Activated CD8-positive, alpha-beta memory T cell treated with anti-CD3 and anti-CD28 coated beads, Interleukin-2, amount 10 ng/mL, durations not matched to agents 7 days and 5 days (primary cell): Measurements from ENCODE around the gene FIBP. TPM values are rescaled to one million over a fixed set of nuclear protein-coding genes. Genes with fewer than 3 reads are reported as not detected.

ENCODE experiments used
- ATAC-seq: fragments of 150-1000 bp; cut with Tn5 transposase; one replicate; pipeline ENCODE4 v1.10.0; 2021; ENCODE audit warnings: moderate library complexity
- CTCF ChIA-PET: fragments of 350-600 bp; sonication (Branson Sonifier 250); formaldehyde crosslinking; loops from one replicate; lab custom pipeline; 2021; ENCODE audit warnings: antibody characterized with exemption; lab: Charles Lee
- DNase-seq: peaks from one replicate; pipeline ENCODE4 v3.0.0-alpha.2; 2020
- H3K27ac Mint-ChIP-seq: one replicate; pipeline ENCODE4 v1.8.0; 2021; ENCODE audit warnings: mild to moderate bottlenecking, mixed read lengths
- H3K27me3 Mint-ChIP-seq: one replicate; pipeline ENCODE4 v1.8.0; 2021; ENCODE audit warnings: mixed read lengths
- H3K36me3 Mint-ChIP-seq: one replicate; pipeline ENCODE4 v1.8.0; 2021; ENCODE audit warnings: mild to moderate bottlenecking, mixed read lengths
- H3K4me1 Mint-ChIP-seq: one replicate; pipeline ENCODE4 v1.8.0; 2021; ENCODE audit warnings: mixed read lengths
- H3K4me3 Mint-ChIP-seq: one replicate; pipeline ENCODE4 v1.8.0; 2021; ENCODE audit warnings: mild to moderate bottlenecking, moderate library complexity, mixed read lengths
- H3K9me3 Mint-ChIP-seq: one replicate; pipeline ENCODE4 v1.8.0; 2022; ENCODE audit warnings: low read depth, mixed read lengths
- total RNA-seq, 2 experiments: library from RNA; stranded (reverse); gene quantifications; one replicate each; pipeline ENCODE4 v1.2.3, GENCODE V29; 2021

FIBP gene
- total RNA-seq, 2 experiments from 2014 or later, result 100 to 122 TPM

DNA sequence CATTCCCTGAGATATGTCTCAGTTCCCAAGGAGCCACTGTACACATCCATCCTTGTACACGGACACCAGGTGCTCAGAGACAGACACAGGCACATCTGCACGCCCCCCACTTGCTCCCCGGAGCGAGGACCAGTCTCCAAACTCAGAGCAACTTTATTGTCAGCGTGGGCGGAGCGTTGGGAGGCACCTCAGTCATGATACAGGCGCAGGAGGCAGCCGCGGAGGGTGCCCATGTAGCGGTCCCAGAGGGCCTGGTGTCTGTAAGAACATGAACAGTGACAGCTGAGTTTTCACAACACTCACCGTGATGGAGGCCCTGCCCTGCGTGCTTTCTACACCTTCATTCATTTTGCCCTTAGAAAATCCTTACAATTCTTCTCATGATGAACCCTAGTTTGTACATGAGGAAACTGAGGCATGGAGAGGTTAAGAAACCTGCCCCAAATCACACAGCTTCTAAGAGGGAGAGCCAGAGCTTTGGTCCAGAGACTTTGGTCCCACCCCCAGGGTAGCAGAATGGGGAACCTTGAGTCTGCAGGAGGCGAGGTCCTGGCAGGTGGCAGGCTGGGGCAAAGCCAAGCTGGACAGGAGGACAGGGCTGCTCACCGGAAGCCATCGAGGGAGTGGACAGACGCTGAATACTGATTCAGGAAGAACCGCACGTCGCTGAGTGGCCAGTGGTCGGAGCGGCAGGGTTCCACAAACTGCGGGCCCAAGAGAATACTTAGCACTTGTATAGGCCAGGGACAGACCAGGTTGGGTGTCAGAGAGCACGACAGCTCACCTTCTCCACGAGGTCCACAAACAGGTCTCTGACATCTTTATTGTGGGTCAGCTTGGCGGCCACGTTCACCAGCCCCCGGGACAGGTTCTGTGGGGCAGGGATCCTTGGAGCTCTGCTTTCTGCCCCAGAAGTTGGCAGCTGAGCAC, 4.2 kb downstream of the FIBP start:
- Mint-ChIP-seq H3K27me3 (no peaks in the 10 kb centered on the region), H3K4me3 (no peak overlapping the region), H3K4me1 (peaks cover 79% of the 10 kb centered on the region), H3K36me3 (peaks cover 14% of the 10 kb centered on the region), H3K27ac (peak overlapping the region; percentile 71), H3K9me3 (no peaks in the 10 kb centered on the region)
- CTCF ChIA-PET, result interaction anchor here (0.7 to 26.4 kb wide), 44 partner anchors 14 to 318 kb away, joined by 3 to 710 read pairs (median 6); partner anchors contain the start of genes AP5B1, BANF1, C11orf68 and CFL1
- ATAC-seq (no peak), DNase-seq (peak; percentile 40)

DNA sequence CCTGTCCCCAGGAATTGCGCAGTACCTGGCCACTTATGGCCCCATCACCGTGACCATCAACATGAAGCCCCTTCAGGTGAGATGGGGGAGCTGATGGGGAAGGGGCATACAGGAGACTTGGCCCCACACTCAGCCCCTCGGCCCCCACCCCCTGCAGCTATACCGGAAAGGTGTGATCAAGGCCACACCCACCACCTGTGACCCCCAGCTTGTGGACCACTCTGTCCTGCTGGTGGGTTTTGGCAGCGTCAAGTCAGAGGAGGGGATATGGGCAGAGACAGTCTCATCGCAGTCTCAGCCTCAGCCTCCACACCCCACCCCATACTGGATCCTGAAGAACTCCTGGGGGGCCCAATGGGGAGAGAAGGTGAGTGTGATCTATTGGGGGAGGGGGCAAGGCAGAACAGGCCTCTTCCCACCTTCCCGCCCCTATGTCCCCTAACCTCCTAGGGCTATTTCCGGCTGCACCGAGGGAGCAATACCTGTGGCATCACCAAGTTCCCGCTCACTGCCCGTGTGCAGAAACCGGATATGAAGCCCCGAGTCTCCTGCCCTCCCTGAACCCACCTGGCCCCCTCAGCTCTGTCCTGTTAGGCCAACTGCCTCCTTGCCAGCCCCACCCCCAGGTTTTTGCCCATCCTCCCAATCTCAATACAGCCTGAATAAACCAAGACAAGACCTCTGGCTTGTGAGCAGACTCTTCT, 5.1 kb downstream of the FIBP start:
- H3K9me3 Mint-ChIP-seq, result no peaks in the 10 kb centered on the region
- H3K4me1 Mint-ChIP-seq, result peaks cover 81% of the 10 kb centered on the region
- H3K27me3 Mint-ChIP-seq, result no peaks in the 10 kb centered on the region
- H3K4me3 Mint-ChIP-seq, result no peak overlapping the region
- DNase-seq (peak; percentile 41), ATAC-seq (no peak)
- CTCF ChIA-PET, result interaction anchor here (0.6 to 26.4 kb wide), 10 partner anchors 14 to 139 kb away, joined by 3 to 710 read pairs (median 16); partner anchors contain the start of genes BANF1, C11orf68, CFL1 and CTSW
- H3K27ac Mint-ChIP-seq, result no peak overlapping the region
- H3K36me3 Mint-ChIP-seq, result peaks cover 14% of the 10 kb centered on the region

DNA sequence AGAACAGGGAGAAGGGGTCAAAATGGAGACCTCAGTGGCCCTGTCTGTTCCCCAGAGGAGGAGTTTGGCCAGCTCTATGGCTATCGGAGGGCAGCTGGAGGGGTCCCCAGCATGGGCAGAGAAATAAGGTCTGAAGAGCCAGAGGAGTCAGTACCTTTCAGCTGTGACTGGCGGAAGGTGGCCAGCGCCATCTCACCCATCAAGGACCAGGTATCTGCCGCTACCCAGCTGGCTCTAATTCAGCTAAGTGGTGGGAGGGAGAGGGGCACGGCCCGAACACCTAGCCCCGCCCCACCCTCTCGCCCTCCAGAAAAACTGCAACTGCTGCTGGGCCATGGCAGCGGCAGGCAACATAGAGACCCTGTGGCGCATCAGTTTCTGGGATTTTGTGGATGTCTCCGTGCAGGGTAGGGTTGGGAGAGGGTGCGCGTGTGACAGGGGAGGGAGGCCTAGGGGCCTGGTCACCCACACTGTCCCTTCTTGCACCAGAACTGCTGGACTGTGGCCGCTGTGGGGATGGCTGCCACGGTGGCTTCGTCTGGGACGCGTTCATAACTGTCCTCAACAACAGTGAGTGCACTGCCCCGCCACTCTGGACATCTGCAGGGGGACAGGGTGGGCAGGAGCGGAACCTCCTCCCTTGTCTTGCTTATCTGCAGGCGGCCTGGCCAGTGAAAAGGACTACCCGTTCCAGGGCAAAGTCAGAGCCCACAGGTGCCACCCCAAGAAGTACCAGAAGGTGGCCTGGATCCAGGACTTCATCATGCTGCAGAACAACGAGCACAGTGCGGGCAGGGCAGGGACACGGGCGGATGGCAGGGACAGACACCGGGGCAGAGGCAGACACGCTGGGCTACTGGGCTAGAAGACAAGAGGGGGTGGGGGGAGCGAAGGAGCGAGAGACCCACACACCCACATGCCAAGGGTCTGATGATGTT, 5.9 kb downstream of the FIBP start:
- Mint-ChIP-seq H3K4me3 (peak overlapping the region; percentile 19), H3K27ac (peak overlapping the region; percentile 86), H3K36me3 (peaks cover 14% of the 10 kb centered on the region), H3K27me3 (no peaks in the 10 kb centered on the region), H3K4me1 (peaks cover 82% of the 10 kb centered on the region), H3K9me3 (no peaks in the 10 kb centered on the region)
- ATAC-seq (no peak), DNase-seq (peak; percentile 41)
- CTCF ChIA-PET, result interaction anchor here (1.2 to 27.4 kb wide), 6 partner anchors 8 to 170 kb away, joined by 4 to 710 read pairs (median 209); partner anchors contain the start of genes CCDC85B, CFL1, CTSW and EFEMP2

DNA sequence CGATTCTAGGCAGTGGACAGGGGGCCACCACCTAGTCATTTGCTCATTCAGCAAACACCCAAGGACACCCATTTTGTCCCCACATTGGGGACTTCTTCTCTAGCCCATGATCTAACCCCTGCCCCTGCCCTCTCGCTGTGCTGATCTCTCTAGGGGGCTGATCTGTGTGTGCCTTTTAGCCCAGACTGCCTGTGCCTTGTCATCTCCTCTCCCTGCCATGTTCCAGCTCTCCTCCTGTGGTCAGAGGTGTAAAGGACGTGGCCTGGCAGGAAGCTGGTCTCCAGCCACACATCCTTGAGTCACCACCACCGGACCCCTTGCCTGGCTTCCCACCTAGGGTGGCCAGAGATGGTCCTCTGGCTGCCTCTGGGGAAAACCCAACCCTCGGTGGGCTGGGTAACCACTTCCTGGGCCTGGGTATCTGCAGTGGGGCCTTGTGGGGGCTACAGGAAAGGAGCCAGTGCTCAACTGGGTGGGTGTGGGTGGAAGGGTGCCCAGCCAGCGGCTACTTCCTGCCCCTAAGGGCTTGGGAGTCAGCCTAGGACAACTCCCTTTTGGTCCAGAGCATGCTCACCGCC, 7.3 kb downstream of the FIBP start:
- Mint-ChIP-seq H3K9me3 (no peaks in the 10 kb centered on the region), H3K4me1 (peaks cover 76% of the 10 kb centered on the region), H3K4me3 (peak overlapping the region; percentile 75), H3K27ac (peak overlapping the region; percentile 86), H3K27me3 (no peaks in the 10 kb centered on the region), H3K36me3 (peaks cover 11% of the 10 kb centered on the region)
- DNase-seq (peak; percentile 72), ATAC-seq (peak; percentile 34)
- CTCF ChIA-PET, result interaction anchor here (0.6 to 27.4 kb wide), 8 partner anchors 10 to 168 kb away, joined by 3 to 710 read pairs (median 4); partner anchors contain the start of genes CCDC85B, CFL1, CTSW and EFEMP2

DNA sequence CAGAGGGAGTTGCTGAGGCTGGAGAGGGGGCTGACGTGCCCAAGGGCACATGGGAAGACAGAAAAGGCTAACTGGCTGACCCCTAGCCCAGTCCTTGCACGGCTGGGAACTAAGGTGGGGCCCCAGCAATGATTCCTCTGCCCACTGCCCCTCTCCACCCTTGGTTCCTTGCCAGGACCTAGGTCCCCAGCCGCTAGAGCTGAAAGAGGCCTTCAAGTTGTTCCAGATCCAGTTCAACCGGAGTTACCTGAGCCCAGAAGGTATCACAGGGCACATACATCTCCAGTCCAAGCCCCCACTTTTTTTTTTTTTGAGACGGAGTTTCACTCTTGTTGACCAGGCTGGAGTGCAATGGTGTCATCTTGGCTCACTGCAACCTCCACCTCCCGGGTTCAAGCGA, 8.2 kb downstream of the FIBP start:
- Mint-ChIP-seq H3K4me1 (peaks cover 70% of the 10 kb centered on the region), H3K4me3 (peak overlapping the region; percentile 75), H3K27ac (peak overlapping the region; percentile 86), H3K27me3 (no peaks in the 10 kb centered on the region), H3K36me3 (peaks cover 9% of the 10 kb centered on the region), H3K9me3 (no peaks in the 10 kb centered on the region)
- no peak for DNase-seq
- peak; percentile 3 for ATAC-seq
- CTCF ChIA-PET, result interaction anchor here (0.9 to 27.4 kb wide), 5 partner anchors 10 to 164 kb away, joined by 3 to 710 read pairs (median 4); partner anchors contain the start of genes CCDC85B, CFL1, CTSW and EFEMP2

DNA sequence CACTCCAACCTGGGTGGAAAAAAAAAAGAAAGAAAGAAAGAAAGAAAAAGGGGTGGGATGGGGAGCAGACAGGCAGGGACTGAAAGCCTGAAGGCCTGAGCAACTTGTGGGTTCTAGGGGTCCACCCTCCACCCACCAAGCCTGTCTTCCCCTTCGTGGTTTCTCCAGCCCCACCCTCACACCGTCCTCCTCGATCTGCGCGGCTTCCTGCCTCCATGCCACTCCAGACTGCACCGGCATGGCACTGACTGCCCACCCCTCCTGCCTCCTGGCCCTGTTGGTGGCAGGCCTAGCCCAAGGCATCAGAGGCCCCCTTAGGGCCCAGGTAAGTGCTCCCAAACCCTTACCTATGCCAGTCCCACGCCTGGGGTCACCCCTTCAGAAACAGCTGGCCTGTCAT, 8.7 kb downstream of the FIBP start, which contains the start of gene CTSW:
CTSW (plus strand) TSS at position 221 of the 400 bp plus-strand sequence; CDS start at position 239, 18 bp downstream.
- no peaks in the 10 kb centered on the region for H3K27me3 Mint-ChIP-seq
- CTCF ChIA-PET, result interaction anchor here (0.9 to 27.4 kb wide), 5 partner anchors 11 to 168 kb away, joined by 3 to 710 read pairs (median 4); partner anchors contain the start of genes CCDC85B, CFL1, CTSW and EFEMP2
- H3K4me3 Mint-ChIP-seq, result peak within 1 kb of the TSS; percentile 75
- no peaks in the 10 kb centered on the region for H3K9me3 Mint-ChIP-seq
- DNase-seq, result peak; percentile 76
- H3K27ac Mint-ChIP-seq, result peak within 1 kb of the TSS; percentile 86
- H3K4me1 Mint-ChIP-seq, result peaks cover 67% of the 10 kb centered on the region
- peaks cover 8% of the 10 kb centered on the region for H3K36me3 Mint-ChIP-seq
- ATAC-seq, result peak; percentile 67

DNA sequence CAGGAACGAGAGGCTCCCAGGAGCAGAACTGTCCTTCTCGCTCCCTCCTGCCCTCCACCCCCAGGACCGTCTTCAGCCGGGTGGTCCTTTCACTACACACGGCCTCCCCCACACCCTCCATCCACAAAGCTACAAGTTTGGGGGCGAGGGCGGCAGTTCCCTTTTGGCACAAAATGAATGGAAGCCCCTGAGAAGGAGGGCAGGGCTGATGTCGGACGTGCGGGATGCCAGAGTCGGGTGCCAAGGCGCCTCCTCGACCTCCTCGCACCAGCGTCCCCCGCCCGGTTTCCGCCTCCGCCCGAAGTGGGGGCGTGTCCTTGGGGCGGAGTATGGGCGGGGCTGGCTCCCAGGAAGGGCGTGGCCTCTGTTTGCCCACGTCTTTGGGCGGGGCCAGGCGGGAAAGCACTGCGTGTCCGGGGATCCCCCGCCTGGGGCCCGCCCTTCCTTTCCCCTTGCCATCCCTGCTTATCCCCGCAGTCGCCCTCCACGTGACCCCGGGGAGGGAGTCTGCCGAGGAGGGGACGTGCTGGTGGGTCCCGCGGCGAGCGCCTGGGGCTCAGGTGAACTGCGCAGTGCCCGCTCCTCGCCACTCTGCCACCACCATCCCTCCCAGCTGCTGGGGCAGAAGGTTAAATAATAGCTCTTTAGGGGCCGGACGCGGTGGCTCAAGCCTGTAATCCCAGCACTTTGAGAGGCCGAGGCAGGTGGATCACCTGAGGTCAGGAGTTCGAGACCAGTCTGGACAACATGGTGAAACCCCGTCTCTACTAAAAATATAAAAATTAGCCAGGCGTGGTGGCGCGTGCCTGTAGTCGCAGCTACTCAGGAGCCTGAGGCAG, 14.7 kb downstream of the FIBP start:
- H3K27ac Mint-ChIP-seq, result peak overlapping the region; percentile 73

DNA sequence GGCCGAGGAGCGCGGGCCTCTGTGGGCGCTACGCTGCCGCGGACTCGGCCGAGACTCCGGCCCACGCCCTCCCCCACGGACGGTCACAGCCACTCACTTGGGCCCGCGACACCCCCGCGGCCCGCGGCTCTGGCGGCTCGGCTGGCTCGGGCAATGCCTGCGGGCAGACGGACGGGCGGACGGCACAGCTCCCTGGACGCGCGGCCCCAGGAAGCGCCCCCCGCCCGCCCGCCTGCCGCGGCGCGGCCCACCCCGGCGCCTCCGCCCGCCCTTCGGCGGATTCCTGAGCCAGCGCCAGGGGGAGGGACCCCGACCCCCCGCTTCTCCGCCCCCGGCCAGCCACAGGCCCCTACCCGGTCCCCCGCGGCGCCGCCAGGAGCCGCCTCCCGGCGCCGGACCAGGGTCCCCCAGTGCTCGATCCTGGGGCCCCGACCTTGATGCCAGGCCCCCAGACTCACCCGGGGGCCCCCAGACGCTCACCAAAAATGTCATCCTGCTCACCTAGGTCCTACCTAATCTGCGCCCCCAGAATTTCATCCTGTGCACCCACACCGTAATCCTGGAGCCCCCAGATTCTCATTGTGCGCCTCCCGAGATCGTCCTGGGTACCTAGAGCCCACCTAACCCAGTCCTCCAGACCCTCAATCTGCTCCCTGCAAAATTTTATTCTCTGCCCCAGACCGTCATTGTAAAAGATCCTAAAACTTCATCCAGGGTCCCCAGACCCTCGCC, 15.5 kb downstream of the FIBP start, which contains the start of gene EFEMP2:
EFEMP2 (minus strand) TSS at position 215 of the 732 bp plus-strand sequence. CDS start 446 bp downstream, outside the sequence.
- Mint-ChIP-seq H3K36me3 (no peaks in the 10 kb centered on the region), H3K27ac (peak within 1 kb of the TSS; percentile 73), H3K4me3 (peak within 1 kb of the TSS; percentile 79), H3K9me3 (no peaks in the 10 kb centered on the region), H3K4me1 (peaks cover 46% of the 10 kb centered on the region), H3K27me3 (peaks cover 4% of the 10 kb centered on the region)
- DNase-seq (no peak), ATAC-seq (no peak)
- CTCF ChIA-PET, result interaction anchor here (1.5 to 27.4 kb wide), 4 partner anchors 12 to 161 kb away, joined by 4 to 710 read pairs (median 44); partner anchors contain the start of genes CCDC85B, CFL1, CTSW and FIBP

More for the DNA sequence above, 14.7 kb downstream of the FIBP start:
- CTCF ChIA-PET, result interaction anchor here (0.7 to 27.4 kb wide), 4 partner anchors 13 to 94 kb away, joined by 4 to 710 read pairs (median 44); partner anchors contain the start of genes CCDC85B, CFL1, CTSW and FIBP
- H3K9me3 Mint-ChIP-seq, result no peaks in the 10 kb centered on the region
- H3K36me3 Mint-ChIP-seq, result no peaks in the 10 kb centered on the region
- peak overlapping the region; percentile 79 for H3K4me3 Mint-ChIP-seq
- peak; percentile 93 for ATAC-seq
- DNase-seq, result peak; percentile 96
- H3K27me3 Mint-ChIP-seq, result peaks cover 4% of the 10 kb centered on the region
- peaks cover 53% of the 10 kb centered on the region for H3K4me1 Mint-ChIP-seq

DNA sequence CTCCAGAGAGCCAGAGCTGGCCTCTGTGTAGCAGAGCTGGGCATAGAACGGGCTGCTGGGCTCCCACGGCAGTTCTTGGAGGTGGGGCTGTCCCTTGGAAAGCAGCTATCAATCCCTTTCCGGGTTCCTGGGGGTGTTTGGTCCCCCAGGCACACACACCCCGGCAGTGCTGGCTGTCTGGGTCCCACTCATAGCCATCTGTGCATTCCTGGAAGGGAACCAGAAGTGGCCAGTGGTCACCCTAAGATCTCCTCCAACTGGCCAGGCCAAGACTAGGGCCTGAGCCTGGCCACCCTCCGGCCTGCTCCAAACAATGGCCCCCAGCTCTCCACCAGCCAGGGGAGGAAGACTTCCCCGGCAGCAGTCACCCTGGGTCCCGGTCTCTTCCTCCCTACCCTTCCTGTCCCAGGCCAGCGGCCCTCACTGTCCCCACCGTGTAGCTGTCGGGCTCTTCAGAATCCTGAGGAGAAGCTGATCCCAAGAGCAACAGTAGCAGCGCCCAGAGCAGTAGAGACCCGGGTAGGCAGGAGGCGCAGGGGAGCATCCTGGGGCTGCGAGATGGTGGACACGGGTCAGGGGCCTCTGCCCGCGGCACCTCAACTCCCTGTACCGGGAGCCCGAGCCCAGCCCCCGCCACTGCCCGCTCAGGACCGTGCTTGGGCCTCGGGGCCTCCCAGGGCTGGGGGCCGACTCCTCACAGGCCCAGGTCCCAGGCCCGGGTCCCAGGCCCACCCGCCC, 16.3 kb downstream of the FIBP start:
- H3K27ac Mint-ChIP-seq, result no peak overlapping the region
- peak overlapping the region; percentile 7 for H3K4me3 Mint-ChIP-seq
- H3K9me3 Mint-ChIP-seq, result no peaks in the 10 kb centered on the region
- DNase-seq, result no peak
- CTCF ChIA-PET, result interaction anchor here (1.6 to 27.4 kb wide), 3 partner anchors 11 to 160 kb away, joined by 4 to 710 read pairs (median 83); partner anchors contain the start of genes CCDC85B, CFL1, CTSW and FIBP
- no peak for ATAC-seq
- peaks cover 5% of the 10 kb centered on the region for H3K36me3 Mint-ChIP-seq
- peaks cover 40% of the 10 kb centered on the region for H3K4me1 Mint-ChIP-seq
- H3K27me3 Mint-ChIP-seq, result peaks cover 4% of the 10 kb centered on the region
